Right lobe of liver (tissue), 4 donors: ENCODE results near the gene AMBRA1.

Experiments used
- POLR2A ChIP-seq: fragments of 450-650 bp; IDR thresholded peaks from one replicate; pipeline ENCODE4 v1.6.1; 2017; ENCODE audit warnings: antibody characterized with exemption, mild to moderate bottlenecking
- TF ChIP-seq, protein P1 (sequence below), 4 donors: fragments of 200-600 bp in 3 of 4; fragments of 450-650 bp in 1 of 4; IDR thresholded peaks; one replicate each; pipeline versions ENCODE4 v1.5.1 to v1.8.0; 2016 to 2022; ENCODE audit warnings: antibody characterized with exemption in 4 of 4, mild to moderate bottlenecking in 2 of 4
- donor health status: DM: no; HTN: no; CAD: no.
- donor health status: DM: no; HTN: no; CAD: no.
- donor health status: DM: no; HTN: yes; CAD: no.

DNA sequence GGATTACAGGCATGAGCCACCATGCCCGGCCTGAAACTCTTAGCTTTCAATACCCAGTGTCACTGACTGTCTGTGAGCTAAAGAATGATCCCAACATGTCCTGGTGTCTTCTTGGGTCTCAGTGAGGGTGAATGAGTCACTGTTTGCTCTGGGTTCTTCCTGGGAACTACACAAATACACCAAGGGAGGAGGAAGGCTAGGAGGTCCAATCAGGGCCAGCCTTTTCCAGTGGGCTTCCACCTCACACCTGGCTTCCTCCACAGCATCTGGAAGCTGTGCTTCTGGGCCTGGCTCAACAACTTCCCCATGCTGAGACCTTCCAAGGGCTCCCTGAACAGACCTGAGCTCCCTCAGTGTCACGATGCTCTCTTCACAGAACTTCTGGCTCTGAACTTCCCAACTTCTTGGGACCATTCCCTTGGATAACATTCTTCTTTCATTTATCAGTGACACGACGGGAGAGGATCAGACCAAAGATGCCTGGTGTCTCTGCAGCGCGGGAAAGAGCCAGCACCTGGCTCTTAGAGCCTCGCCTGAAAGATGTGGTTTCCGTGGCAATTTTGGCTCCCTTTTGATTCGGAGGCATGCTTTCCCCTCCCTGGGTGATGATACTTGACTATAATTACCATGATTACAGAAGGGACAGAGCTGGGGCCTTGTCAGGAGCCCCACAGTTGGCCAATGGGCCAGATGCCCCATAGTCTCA, 179.9 kb downstream of the AMBRA1 start:
- TF ChIP-seq, protein P1, sequence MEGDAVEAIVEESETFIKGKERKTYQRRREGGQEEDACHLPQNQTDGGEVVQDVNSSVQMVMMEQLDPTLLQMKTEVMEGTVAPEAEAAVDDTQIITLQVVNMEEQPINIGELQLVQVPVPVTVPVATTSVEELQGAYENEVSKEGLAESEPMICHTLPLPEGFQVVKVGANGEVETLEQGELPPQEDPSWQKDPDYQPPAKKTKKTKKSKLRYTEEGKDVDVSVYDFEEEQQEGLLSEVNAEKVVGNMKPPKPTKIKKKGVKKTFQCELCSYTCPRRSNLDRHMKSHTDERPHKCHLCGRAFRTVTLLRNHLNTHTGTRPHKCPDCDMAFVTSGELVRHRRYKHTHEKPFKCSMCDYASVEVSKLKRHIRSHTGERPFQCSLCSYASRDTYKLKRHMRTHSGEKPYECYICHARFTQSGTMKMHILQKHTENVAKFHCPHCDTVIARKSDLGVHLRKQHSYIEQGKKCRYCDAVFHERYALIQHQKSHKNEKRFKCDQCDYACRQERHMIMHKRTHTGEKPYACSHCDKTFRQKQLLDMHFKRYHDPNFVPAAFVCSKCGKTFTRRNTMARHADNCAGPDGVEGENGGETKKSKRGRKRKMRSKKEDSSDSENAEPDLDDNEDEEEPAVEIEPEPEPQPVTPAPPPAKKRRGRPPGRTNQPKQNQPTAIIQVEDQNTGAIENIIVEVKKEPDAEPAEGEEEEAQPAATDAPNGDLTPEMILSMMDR (IDR thresholded peaks at IDR 0.05), result no peak
- no peak for TF ChIP-seq POLR2A
